ENCODE data around the gene TTC4.

The TTC4 gene

GRCh38 chr1:54757833-54758232 lies 42.2 kb downstream of the TTC4 start:
- no peak for DNase-seq (ENCODE audit: low spot score)
- TF ChIP-seq, protein P1, sequence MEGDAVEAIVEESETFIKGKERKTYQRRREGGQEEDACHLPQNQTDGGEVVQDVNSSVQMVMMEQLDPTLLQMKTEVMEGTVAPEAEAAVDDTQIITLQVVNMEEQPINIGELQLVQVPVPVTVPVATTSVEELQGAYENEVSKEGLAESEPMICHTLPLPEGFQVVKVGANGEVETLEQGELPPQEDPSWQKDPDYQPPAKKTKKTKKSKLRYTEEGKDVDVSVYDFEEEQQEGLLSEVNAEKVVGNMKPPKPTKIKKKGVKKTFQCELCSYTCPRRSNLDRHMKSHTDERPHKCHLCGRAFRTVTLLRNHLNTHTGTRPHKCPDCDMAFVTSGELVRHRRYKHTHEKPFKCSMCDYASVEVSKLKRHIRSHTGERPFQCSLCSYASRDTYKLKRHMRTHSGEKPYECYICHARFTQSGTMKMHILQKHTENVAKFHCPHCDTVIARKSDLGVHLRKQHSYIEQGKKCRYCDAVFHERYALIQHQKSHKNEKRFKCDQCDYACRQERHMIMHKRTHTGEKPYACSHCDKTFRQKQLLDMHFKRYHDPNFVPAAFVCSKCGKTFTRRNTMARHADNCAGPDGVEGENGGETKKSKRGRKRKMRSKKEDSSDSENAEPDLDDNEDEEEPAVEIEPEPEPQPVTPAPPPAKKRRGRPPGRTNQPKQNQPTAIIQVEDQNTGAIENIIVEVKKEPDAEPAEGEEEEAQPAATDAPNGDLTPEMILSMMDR (IDR thresholded peaks at IDR 0.05; ENCODE audit: extremely low read depth, missing control alignments), result no peak

GRCh38 chr1:54758678-54759348 lies 43.2 kb downstream of the TTC4 start:
- no peak for DNase-seq (ENCODE audit: low spot score)

DNA sequence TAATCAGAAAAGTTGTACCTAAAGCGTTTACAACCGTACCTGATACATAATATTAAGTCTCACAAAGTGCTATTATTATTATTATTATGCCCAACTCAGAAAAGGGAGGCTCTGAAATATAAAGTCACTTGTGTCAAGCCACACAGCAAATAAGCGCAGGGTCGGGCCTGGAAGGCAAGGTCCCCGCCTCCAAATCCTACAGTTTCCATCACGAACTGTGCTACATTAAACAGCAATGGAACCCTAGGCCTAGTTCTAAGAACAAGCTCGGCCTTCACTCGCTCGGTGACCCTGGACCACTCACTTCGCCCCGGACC lies 48.1 kb downstream of the TTC4 start:
- TF ChIP-seq, protein P1 (IDR thresholded peaks at IDR 0.05; ENCODE audit: extremely low read depth, missing control alignments), result no peak
- no peak for DNase-seq (ENCODE audit: low spot score)

More at GRCh38 chr1:54758678-54759348, 43.2 kb downstream of the TTC4 start:
- TF ChIP-seq, protein P1 (IDR thresholded peaks at IDR 0.05; ENCODE audit: extremely low read depth, missing control alignments), result no peak

DNA sequence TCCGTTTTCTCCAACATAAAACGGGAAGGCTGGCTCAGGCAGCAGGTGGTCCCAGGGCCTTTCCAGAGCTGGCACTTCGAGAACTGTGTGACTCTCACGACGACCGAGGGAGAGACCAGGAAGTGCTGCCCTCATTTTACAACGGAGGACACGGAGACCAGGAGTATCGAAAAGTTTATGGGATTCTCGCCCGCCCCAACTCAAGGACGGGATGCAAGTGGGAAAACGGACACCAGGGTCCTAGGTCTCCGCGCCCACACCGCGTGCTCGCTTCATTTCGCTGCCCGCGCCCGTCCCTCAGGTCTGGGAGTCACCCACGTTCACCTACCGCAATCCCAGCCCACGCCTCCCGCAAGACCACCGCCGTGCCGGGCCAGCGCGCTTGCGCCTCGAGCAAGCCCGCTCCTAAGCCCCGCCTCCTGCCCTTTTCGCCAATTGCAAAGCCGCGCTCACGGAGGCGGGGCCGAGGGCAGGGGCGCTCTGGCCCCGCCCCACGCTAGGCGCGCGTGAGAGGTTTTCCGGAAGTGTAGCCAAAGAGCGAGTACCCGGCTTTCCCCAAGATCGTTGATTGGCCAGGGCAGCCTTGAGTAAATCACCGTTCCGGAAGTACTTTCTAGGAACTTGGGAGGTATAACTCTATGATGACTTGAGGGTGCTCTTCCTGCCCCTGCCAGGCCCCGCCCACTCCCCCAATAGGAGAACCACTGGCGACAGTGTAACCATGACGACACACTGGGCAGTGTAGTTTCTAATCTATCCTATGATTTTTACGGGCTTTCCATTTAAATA lies 48.7 kb downstream of the TTC4 start, which contains the start of gene PARS2:
Gene PARS2, minus strand, starts transcription at position 391 of the 789 bp plus-strand sequence. CDS start 5,362 bp downstream, outside the sequence.
- DNase-seq (ENCODE audit: low spot score), result peak; percentile 97
- TF ChIP-seq, protein P1 (IDR thresholded peaks at IDR 0.05; ENCODE audit: extremely low read depth, missing control alignments), result no peak

DNA sequence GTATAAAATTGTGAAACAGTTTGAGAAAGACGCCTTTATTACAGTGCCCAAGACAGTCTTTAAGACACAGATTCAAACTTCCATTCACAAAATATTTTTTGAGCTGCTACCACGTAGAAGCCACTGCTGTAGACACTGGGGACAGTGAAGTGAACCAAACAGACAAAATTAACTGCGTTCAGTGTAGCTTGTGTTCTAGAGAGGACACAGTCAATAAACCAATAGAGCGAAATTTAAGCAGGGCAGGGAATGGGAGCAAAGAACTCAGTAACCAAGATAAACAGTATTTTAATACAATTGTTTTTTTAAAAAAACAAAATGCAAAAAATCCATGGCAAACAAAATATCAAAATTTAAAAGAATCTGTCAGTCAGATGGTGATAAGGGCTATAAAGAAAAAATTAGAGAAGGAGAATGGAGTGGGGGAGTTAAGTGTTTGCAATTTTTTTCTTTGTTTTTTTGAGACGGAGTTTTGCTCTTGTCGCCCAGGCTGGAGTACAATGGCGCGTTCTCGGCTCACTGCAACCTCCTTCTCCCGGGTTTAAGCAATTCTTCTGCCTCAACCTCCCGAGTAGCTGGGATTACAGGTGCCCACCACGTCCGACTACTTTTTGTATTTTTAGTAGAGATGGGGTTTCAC lies 49.4 kb downstream of the TTC4 start:
- no peak for DNase-seq (ENCODE audit: low spot score)
- TF ChIP-seq, protein P1 (IDR thresholded peaks at IDR 0.05; ENCODE audit: extremely low read depth, missing control alignments), result no peak

GRCh38 chr1:54766726-54767125 lies 51.1 kb downstream of the TTC4 start:
- TF ChIP-seq, protein P1 (IDR thresholded peaks at IDR 0.05; ENCODE audit: extremely low read depth, missing control alignments), result no peak
- no peak for DNase-seq (ENCODE audit: low spot score)

GRCh38 chr1:54767526-54767925 lies 51.9 kb downstream of the TTC4 start:
- TF ChIP-seq, protein P1 (IDR thresholded peaks at IDR 0.05; ENCODE audit: extremely low read depth, missing control alignments), result no peak
- no peak for DNase-seq (ENCODE audit: low spot score)

Data from GM20000 (cell line).